ENCODE measurements around the gene FLT3LG. TPM values are rescaled to one million over a fixed set of nuclear protein-coding genes. Genes with fewer than 3 reads are reported as not detected.

FLT3LG gene
- total and polyA plus RNA-seq, 9 of the 15 experiments (the other 6 are each of a cell fraction or from before 2014, with no cell fraction given): 0.31 to 6.4 (median 1.1) TPM

DNA sequence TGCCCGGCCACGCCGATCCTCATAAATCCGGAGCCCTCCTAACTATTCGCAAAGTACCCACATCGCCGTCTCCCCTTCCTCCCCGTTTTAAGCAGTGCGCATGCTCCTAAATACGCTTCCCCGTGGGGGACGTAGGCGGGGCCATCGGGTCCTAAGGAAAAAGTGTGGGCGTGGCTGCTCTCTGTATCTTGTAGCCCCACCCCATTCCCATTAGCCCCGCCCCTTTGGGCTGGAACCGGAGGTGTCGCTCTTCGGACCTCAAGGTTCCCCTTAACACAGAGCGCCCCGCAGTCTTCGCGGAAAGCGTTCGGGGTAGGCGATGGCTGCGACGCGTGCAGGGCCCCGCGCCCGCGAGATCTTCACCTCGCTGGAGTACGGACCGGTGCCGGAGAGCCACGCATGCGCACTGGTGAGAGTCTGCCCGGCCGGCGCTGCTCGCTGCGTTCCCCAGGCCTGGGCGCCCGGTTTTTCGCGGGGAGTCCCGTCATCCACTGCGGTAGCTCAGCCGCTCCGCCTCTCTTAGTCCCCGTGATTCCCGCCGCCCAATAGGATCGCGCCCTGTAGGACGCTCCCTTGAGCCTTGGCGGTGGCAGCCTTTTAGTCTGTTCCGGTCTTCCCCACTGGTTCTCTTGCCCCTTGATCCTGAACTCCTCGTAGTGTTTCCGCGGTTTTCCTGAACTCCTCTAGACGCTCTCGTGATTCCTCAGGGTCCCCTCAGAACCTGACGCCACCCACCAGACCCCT is 20.8 kb upstream of the FLT3LG start, which contains the start of gene ALDH16A1 (continued):
- TF ChIP-seq, protein P1, sequence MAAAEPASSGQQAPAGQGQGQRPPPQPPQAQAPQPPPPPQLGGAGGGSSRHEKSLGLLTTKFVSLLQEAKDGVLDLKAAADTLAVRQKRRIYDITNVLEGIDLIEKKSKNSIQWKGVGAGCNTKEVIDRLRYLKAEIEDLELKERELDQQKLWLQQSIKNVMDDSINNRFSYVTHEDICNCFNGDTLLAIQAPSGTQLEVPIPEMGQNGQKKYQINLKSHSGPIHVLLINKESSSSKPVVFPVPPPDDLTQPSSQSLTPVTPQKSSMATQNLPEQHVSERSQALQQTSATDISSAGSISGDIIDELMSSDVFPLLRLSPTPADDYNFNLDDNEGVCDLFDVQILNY (CRISPR knock-in tag; IDR thresholded peaks at IDR 0.05): no peak
- TF ChIP-seq RBM39 (optimal IDR thresholded peaks at IDR 0.05; ENCODE audit: low read depth, low read length): no peak
- TF ChIP-seq, protein P2, sequence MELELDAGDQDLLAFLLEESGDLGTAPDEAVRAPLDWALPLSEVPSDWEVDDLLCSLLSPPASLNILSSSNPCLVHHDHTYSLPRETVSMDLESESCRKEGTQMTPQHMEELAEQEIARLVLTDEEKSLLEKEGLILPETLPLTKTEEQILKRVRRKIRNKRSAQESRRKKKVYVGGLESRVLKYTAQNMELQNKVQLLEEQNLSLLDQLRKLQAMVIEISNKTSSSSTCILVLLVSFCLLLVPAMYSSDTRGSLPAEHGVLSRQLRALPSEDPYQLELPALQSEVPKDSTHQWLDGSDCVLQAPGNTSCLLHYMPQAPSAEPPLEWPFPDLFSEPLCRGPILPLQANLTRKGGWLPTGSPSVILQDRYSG (tag; conservative IDR thresholded peaks at IDR 0.05; ENCODE audit: low read depth): no peak
- TF ChIP-seq, protein P3, sequence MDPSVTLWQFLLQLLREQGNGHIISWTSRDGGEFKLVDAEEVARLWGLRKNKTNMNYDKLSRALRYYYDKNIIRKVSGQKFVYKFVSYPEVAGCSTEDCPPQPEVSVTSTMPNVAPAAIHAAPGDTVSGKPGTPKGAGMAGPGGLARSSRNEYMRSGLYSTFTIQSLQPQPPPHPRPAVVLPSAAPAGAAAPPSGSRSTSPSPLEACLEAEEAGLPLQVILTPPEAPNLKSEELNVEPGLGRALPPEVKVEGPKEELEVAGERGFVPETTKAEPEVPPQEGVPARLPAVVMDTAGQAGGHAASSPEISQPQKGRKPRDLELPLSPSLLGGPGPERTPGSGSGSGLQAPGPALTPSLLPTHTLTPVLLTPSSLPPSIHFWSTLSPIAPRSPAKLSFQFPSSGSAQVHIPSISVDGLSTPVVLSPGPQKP (CRISPR knock-in tag; IDR thresholded peaks at IDR 0.05): no peak
- no peak for TF ChIP-seq ZNF347 (CRISPR knock-in tag; IDR thresholded peaks at IDR 0.05; ENCODE audit: low read depth)
- peak; percentile 71 for TF ChIP-seq CXXC5 (CRISPR knock-in tag; IDR thresholded peaks at IDR 0.05)
- TF ChIP-seq TCF7 (IDR thresholded peaks at IDR 0.05; ENCODE audit: borderline replicate concordance): no peak; the same call in 1 of the 2 replicates
- TF ChIP-seq KLF6 (CRISPR knock-in tag; IDR thresholded peaks at IDR 0.05; ENCODE audit: borderline replicate concordance): no peak
- no peak for TF ChIP-seq CCNT2 (IDR thresholded peaks at IDR 0.05; ENCODE audit: borderline replicate concordance, extremely low read depth, insufficient read length, low read depth, low read length)
- TF ChIP-seq CCAR2 (IDR thresholded peaks at IDR 0.05; ENCODE audit: low read depth, low read length): no peak
- TF ChIP-seq GTF2E2 (tag; IDR thresholded peaks at IDR 0.05): peak; percentile 93
- peak; percentile 57 for TF ChIP-seq FOS (IDR thresholded peaks at IDR 0.05; ENCODE audit: extremely low read depth, insufficient read length)
- 0 out of 2 replicates have a peak, but pooled peaks have one; percentile 12 for TF ChIP-seq ZKSCAN1 (IDR thresholded peaks at IDR 0.05; ENCODE audit: low read depth, low read length)
- TF ChIP-seq, protein P4, sequence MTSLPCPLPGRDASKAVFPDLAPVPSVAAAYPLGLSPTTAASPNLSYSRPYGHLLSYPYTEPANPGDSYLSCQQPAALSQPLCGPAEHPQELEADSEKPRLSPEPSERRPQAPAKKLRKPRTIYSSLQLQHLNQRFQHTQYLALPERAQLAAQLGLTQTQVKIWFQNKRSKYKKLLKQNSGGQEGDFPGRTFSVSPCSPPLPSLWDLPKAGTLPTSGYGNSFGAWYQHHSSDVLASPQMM (CRISPR knock-in tag; IDR thresholded peaks at IDR 0.05): no peak
- peak; percentile 85 for TF ChIP-seq EP400 (IDR thresholded peaks at IDR 0.05)
- TF ChIP-seq, protein P5, sequence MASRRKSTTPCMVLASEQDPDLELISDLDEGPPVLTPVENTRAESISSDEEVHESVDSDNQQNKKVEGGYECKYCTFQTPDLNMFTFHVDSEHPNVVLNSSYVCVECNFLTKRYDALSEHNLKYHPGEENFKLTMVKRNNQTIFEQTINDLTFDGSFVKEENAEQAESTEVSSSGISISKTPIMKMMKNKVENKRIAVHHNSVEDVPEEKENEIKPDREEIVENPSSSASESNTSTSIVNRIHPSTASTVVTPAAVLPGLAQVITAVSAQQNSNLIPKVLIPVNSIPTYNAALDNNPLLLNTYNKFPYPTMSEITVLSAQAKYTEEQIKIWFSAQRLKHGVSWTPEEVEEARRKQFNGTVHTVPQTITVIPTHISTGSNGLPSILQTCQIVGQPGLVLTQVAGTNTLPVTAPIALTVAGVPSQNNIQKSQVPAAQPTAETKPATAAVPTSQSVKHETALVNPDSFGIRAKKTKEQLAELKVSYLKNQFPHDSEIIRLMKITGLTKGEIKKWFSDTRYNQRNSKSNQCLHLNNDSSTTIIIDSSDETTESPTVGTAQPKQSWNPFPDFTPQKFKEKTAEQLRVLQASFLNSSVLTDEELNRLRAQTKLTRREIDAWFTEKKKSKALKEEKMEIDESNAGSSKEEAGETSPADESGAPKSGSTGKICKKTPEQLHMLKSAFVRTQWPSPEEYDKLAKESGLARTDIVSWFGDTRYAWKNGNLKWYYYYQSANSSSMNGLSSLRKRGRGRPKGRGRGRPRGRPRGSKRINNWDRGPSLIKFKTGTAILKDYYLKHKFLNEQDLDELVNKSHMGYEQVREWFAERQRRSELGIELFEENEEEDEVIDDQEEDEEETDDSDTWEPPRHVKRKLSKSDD (conservative IDR thresholded peaks at IDR 0.05; ENCODE audit: low read length): no peak
- no peak for TF ChIP-seq SAFB2 (IDR thresholded peaks at IDR 0.05; ENCODE audit: borderline replicate concordance, low read depth, low read length, severe bottlenecking)
- TF ChIP-seq HNRNPK (IDR thresholded peaks at IDR 0.05; ENCODE audit: low read depth, low read length, poor library complexity, severe bottlenecking): no peak
- TF ChIP-seq ZNF76 (CRISPR knock-in tag; IDR thresholded peaks at IDR 0.05; ENCODE audit: borderline replicate concordance): no peak
- TF ChIP-seq PHF20 (IDR thresholded peaks at IDR 0.05; ENCODE audit: partially characterized antibody): peak; percentile 84
- TF ChIP-seq HMG20A (CRISPR knock-in tag; conservative IDR thresholded peaks at IDR 0.05): no peak
- TF ChIP-seq NEUROD1 (IDR thresholded peaks at IDR 0.05; ENCODE audit: borderline replicate concordance, low read depth, low read length, partially characterized antibody): no peak
